HG02678 (cell line): Measurements from ENCODE around the gene ZNF532.

ENCODE experiments used
- ATAC-seq: cut with Tn5 transposase; IDR thresholded peaks from one replicate; pipeline ENCODE4 v1.9.1; 2021; ENCODE audit warnings: mild to moderate bottlenecking, moderate library complexity; ENCODE audit not compliant: unreplicated experiment

The ZNF532 gene

GRCh38 chr18:58975296-58975695 lies 110.6 kb downstream of the ZNF532 start:
- ATAC-seq, result no peak

- no peak for ATAC-seq
Observed at GRCh38 chr18:58975781-58976180, 111.1 kb downstream of the ZNF532 start.

GRCh38 chr18:58977223-58977622 lies 112.5 kb downstream of the ZNF532 start:
- no peak for ATAC-seq

GRCh38 chr18:58977801-58978200 lies 113.1 kb downstream of the ZNF532 start:
- no peak for ATAC-seq

- no peak for ATAC-seq
Observed at GRCh38 chr18:58978916-58979315, 114.2 kb downstream of the ZNF532 start.

- no peak for ATAC-seq
Observed at GRCh38 chr18:58979615-58980014, 114.9 kb downstream of the ZNF532 start.

- ATAC-seq, result peak; percentile 59
Observed at GRCh38 chr18:58980991-58981390, 116.3 kb downstream of the ZNF532 start.

GRCh38 chr18:58983260-58984155 lies 118.8 kb downstream of the ZNF532 start:
- no peak for ATAC-seq

GRCh38 chr18:58988600-58988999 lies 123.9 kb downstream of the ZNF532 start:
- ATAC-seq, result no peak

GRCh38 chr18:58989184-58989759 lies 124.6 kb downstream of the ZNF532 start:
- no peak for ATAC-seq

- no peak for ATAC-seq
Observed at GRCh38 chr18:58990720-58991119, 126.0 kb downstream of the ZNF532 start.

GRCh38 chr18:58991167-58991798 lies 126.6 kb downstream of the ZNF532 start:
- ATAC-seq, result peak; percentile 83

GRCh38 chr18:58992301-58993231 lies 127.9 kb downstream of the ZNF532 start:
- no peak for ATAC-seq

- ATAC-seq, result no peak
Observed at GRCh38 chr18:58993260-58993659, 128.6 kb downstream of the ZNF532 start.

- ATAC-seq, result no peak
Observed at GRCh38 chr18:58995663-58996062, 131.0 kb downstream of the ZNF532 start.

GRCh38 chr18:58996131-58996641 lies 131.5 kb downstream of the ZNF532 start:
- ATAC-seq, result no peak

- no peak for ATAC-seq
Observed at GRCh38 chr18:58996696-58997095, 132.0 kb downstream of the ZNF532 start.

GRCh38 chr18:58997811-58998337 lies 133.2 kb downstream of the ZNF532 start:
- ATAC-seq, result no peak

GRCh38 chr18:58998401-58999203 lies 133.9 kb downstream of the ZNF532 start:
- ATAC-seq, result no peak
